NCI-H1930 (cell line): ENCODE measurements around the gene RAVER1.

Experiments
- DNase-seq, 2 experiments: peaks; one replicate each; lab custom pipeline; 2025; lab: John Stamatoyannopoulos, UW

Gene RAVER1

GRCh38 chr19:10317857-10318462, 15.4 kb downstream of the RAVER1 start:
- no peak for DNase-seq

DNA sequence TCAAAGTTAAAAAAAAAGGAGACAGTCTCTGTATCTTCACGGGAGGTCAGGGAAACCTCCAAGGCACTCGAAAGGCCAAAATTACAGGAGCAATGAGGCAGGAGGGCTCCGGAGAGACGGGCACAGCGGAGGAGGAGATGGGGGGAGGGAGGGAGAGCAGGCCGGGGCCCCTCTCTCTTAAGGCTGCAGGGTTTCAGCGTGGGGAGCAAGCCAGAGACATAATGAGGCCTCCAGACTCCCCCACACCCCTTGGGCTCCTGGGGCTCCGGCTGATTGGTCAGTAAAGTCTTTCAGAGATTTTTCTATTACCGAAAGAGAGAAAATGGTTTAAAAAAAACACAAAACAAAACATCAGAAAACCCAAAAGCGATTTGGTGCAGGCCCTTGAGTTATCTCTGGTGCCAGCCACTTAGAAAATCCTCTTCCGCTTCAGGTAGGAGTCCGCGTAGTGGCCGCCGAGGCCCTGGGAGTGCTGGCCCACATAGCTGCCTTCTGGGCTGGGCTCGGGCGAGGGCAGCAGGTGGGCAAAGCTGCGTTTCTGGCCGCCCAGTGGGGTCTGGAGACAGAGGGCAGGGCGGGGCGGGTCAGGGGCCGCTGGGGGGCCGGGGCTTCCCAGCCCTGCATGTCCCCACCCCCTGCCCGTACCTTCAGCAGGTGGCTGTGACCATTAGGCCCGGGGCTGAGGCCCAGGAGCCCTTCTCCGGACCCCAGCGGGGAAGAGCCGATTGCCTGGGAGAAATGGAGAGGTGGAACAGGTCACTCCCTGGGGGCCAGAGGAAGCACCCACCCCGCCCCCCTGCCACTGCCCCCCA, 16.1 kb downstream of the RAVER1 start:
- no peak for DNase-seq

DNA sequence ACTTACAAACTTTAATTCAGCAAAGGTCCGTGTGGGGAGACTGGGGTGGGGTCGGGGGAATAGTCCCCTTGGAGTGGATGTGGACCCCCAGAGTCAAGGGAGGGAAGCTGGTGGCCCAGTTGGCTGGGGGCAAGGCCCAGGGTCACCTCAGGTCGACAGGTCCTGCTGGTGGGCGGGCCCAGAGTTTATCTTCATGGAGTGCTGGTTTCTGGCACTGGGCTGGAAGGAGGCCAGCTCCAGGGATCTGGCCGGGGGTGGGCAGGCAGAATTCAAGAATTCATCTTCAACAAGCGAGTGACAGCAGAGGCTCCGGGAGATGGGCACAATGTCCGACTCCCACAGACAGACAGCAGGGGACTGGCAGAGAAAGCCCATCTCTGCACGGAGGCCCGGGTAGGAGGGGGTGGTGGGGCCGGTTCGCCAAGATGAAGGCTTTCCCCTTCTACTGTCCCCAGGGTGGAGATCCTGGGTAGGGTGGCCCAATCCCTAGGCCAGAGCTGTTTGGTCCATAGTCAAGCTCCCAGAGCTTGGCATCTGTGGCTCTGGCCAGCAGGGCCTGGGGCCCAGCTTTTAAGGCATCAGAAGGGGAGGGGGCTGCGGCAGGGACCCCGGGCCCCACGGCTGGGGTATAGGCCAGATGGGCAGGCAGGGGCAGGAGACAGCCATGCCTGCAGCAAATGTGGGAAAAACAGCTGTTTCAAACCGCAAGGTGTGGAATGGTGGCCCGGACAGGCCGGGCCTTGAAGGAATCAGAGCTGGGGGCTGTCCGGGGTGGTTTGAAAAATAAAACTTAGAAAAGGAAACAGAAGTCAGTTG, 16.9 kb downstream of the RAVER1 start:
- DNase-seq: no peak

- peak; percentile 76 to 78 for DNase-seq
Observed at GRCh38 chr19:10315335-10316214, 17.8 kb downstream of the RAVER1 start, which contains the start of gene FDX2. FDX2 (minus strand) TSS chr19:10316015; CDS start chr19:10315996, 19 bp downstream.

DNA sequence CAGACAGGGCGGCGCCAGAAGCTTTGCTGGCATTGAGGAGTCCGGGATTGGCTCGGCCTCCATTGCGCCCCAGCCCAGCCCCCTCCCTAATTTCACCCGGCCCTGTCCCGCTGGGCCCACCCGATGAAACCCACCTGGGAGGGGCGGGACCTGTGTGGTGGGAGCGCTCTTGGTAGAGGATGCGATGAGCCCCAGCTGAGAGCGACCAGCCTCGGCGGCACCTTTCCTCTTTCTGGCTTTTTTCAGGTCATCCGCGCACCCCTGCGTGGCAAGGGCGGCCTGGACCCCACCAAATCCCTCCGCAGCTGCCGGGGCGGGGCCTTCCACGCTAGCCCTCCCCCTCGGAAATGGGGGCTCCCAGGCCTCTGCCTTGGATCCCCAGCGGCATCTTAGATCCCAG, 23.9 kb downstream of the RAVER1 start, which contains the start of gene ZGLP1:
Gene ZGLP1 (minus strand): TSS at position 393 of the 400 bp plus-strand sequence.
- no peak for DNase-seq

DNA sequence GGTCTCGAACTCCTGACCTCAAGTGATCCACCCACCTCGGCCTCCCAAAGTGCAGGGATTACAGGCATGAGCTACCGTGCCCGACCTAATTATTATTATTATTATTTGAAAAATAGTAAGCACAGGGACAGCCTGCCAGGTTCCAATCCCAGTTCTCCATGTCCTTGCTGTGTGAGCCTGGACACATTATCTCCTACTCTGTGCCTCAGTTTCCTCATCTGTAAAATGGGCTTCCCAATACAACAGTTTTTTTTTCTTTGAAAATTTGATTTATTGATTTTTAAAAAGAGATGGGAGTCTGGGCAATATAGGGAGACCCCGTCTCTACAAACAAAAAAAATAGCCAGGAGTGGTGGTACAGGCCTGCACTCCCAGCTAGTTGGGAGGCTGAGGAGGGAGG, 27.0 kb downstream of the RAVER1 start:
- no peak for DNase-seq

DNA sequence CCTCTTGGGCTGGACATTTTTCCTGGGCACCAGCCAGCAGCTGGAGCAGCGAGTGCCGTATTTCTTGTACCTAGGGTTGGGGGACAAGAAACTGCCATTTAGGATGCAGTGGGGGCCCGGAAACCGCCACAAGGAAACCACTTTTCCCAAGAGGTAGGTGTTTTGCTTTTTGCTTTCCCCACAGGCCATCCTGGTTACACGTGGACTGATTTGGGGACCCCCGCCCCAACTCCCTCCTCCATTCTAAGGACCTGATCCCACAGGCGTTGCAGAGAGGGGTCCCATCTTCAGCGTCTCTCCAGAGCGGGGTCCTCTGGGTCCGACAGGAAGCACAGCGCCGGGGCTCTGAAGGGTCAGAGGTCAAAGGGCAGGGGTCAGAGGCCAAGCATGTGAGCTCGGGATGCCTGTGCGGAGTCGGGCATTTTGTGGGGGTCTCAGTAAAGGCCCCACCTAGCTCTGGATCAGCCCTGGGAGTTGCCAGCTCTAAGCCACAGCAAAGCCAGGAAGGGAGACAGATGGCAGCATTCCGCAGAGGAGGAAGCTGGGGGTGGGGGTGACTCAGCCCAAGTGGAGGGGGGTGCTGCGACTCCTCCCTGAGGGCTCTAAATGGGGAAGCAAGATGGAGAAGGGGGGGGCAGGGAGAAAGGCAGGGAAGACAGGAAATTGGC, 28.1 kb downstream of the RAVER1 start:
- no peak for DNase-seq

- no peak for DNase-seq
Observed at GRCh38 chr19:10299545-10300458, 33.5 kb downstream of the RAVER1 start.

DNA sequence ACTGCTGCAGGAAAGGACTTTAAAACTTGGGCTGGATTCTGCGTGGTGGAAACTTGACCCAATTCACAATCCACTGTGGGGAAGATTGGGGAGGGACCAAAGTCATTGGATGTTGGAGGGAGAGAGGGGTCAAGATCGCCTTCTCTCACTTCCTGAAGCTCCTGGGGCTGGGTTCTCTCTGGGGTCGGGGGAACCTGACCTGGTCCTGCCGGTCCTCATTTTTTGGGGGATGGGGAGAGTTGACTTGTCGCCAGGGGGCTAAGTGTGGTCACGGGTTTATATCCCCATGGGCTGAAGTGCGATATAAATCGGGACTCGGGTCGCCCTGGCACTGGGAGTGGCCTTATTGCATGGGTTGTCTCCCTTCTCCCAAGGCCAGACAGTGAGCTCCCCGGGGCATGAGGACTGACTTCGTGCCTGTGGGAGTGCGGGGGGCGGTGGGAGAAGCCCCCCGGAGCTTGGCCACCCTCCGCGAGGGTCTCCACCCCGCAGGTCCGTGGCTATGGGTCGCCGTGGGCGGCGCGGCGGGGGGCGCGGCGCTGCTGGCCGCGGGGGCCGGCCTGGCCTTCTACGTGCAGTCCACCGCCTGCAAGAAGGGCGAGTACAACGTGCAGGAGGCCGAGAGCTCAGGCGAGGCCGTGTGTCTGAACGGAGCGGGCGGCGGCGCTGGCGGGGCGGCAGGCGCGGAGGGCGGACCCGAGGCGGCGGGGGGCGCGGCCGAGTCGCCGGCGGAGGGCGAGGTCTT, 37.3 kb downstream of the RAVER1 start:
- peak in 1 of 2 experiments; percentile 14 for DNase-seq

- DNase-seq: no peak
Observed at GRCh38 chr19:10295305-10295846, 38.0 kb downstream of the RAVER1 start.

- DNase-seq: peak; percentile 36 to 48
Observed at GRCh38 chr19:10294368-10294697, 39.0 kb downstream of the RAVER1 start.

- DNase-seq: no peak
Observed at GRCh38 chr19:10293637-10294367, 39.5 kb downstream of the RAVER1 start.

DNA sequence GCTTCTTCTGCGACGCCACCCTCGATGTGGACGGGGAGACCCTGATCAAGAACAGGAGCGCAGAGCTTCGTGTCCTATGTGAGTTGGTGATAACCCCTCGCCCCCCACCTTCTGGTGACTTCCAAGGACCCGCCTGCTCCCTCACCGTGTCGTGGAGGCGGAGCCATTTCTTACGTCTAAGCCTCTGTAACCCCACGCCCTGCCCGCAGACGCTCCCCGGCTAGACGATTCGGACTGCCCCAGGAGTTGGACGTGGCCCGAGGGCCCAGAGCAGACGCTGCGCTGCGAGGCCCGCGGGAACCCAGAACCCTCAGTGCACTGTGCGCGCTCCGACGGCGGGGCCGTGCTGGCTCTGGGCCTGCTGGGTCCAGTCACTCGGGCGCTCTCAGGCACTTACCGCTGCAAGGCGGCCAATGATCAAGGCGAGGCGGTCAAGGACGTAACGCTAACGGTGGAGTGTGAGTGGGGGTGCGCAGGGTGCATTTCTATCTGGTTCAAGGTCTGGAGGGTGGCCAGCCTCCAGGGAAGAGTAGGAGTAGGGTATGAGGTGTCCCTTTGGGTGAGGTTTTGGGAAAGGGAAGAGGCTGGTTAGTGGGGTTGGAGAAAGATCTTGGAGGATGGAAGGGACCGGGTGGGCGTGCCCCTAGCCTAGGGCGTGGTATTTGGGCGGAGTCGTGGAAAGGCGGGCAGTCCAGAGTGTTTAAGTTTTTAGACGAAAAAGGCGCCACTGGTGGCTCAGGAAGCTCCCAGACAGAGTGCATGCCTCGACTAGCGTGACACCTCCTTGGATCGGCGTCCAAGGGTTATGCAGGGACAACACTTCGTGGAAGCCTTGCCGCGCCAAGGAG, 40.3 kb downstream of the RAVER1 start:
- no peak for DNase-seq

DNA sequence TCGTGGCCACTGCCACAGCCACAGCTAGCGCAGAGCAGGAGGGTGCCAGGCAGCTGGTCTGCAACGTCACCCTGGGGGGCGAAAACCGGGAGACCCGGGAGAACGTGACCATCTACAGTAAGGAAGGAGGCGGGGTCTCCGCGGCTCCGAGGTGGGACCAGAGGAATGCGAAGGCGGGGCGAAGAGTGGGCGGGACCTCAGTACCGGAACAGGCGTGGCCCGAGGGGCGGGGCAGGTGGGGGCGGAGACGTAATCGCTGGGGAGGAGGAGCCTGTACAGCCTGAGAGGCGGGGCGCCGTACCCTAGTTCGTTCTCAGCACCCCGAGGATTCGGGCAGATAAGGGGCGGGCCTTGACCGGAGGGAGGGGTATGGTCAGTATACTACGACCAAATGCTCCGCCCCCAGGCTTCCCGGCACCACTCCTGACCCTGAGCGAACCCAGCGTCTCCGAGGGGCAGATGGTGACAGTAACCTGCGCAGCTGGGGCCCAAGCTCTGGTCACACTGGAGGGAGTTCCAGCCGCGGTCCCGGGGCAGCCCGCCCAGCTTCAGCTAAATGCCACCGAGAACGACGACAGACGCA, 41.0 kb downstream of the RAVER1 start:
- DNase-seq: peak in 1 of 2 experiments; percentile 26

- no peak for DNase-seq
Observed at GRCh38 chr19:10291554-10292205, 41.6 kb downstream of the RAVER1 start.

- DNase-seq: no peak
Observed at GRCh38 chr19:10290876-10291553, 42.3 kb downstream of the RAVER1 start.
